ENCODE data around the gene GPD1L. TPM values are rescaled to one million over a fixed set of nuclear protein-coding genes. Genes with fewer than 3 reads are reported as not detected.
"Not testable (repeated sequence)": the region's sequence is repeated elsewhere in the genome, so short reads cannot be mapped to it uniquely, and the experiment has no call there.

The GPD1L gene
- 10 to 100 TPM; 12.2 to 14.4 TPM for total RNA-seq

- Mint-ChIP-seq H3K27ac (peak within 1 kb of the TSS; percentile 91), H3K27me3 (no peaks in the 10 kb centered on the region), H3K4me3 (peak within 1 kb of the TSS; percentile 93), H3K9me3 (peaks cover 11% of the 10 kb centered on the region), H3K36me3 (peaks cover 8% of the 10 kb centered on the region), H3K4me1 (peaks cover 32% of the 10 kb centered on the region)
- peak; percentile 98 for DNase-seq
Observed at GRCh38 chr3:32106132-32106928, at the start of gene GPD1L. Gene GPD1L, plus strand, starts transcription at chr3:32106620. Its CDS starts 92 bp downstream, at chr3:32106712.

GRCh38 chr3:32058465-32058864, 48.0 kb upstream of the GPD1L start:
- not testable (repeated sequence) for H3K27ac Mint-ChIP-seq, H3K36me3 Mint-ChIP-seq, H3K4me1 Mint-ChIP-seq

GRCh38 chr3:32062950-32063582, 43.4 kb upstream of the GPD1L start:
- Mint-ChIP-seq H3K36me3 (no peaks in the 10 kb centered on the region), H3K27ac (no peak overlapping the region), H3K27me3 (no peaks in the 10 kb centered on the region), H3K4me3 (no peak overlapping the region), H3K9me3 (no peaks in the 10 kb centered on the region), H3K4me1 (no peaks in the 10 kb centered on the region)
- DNase-seq, result no peak

More at GRCh38 chr3:32058465-32058864, 48.0 kb upstream of the GPD1L start:
- H3K4me3 Mint-ChIP-seq, DNase-seq, H3K9me3 Mint-ChIP-seq, H3K27me3 Mint-ChIP-seq: not testable (repeated sequence)

GRCh38 chr3:32066686-32067085, 39.7 kb upstream of the GPD1L start:
- Mint-ChIP-seq H3K9me3 (no peaks in the 10 kb centered on the region), H3K36me3 (no peaks in the 10 kb centered on the region), H3K4me1 (no peaks in the 10 kb centered on the region), H3K27ac (no peak overlapping the region), H3K4me3 (no peak overlapping the region), H3K27me3 (no peaks in the 10 kb centered on the region)
- no peak for DNase-seq

GRCh38 chr3:32074194-32074593, 32.2 kb upstream of the GPD1L start:
- H3K9me3 Mint-ChIP-seq, H3K4me1 Mint-ChIP-seq, H3K27me3 Mint-ChIP-seq, H3K27ac Mint-ChIP-seq, H3K4me3 Mint-ChIP-seq, DNase-seq, H3K36me3 Mint-ChIP-seq: not testable (repeated sequence)

- no peak overlapping the region for H3K27ac Mint-ChIP-seq
- H3K4me1 Mint-ChIP-seq, result no peaks in the 10 kb centered on the region
- no peaks in the 10 kb centered on the region for H3K36me3 Mint-ChIP-seq
- no peaks in the 10 kb centered on the region for H3K9me3 Mint-ChIP-seq
- no peak for DNase-seq
- no peaks in the 10 kb centered on the region for H3K27me3 Mint-ChIP-seq
- H3K4me3 Mint-ChIP-seq, result no peak overlapping the region
Observed at GRCh38 chr3:32076566-32076965, 29.9 kb upstream of the GPD1L start.

GRCh38 chr3:32077260-32078084, 28.9 kb upstream of the GPD1L start:
- Mint-ChIP-seq H3K4me1 (no peaks in the 10 kb centered on the region), H3K36me3 (no peaks in the 10 kb centered on the region), H3K9me3 (no peaks in the 10 kb centered on the region), H3K4me3 (no peak overlapping the region), H3K27me3 (no peaks in the 10 kb centered on the region), H3K27ac (no peak overlapping the region)
- DNase-seq, result no peak

- H3K4me1 Mint-ChIP-seq, result no peaks in the 10 kb centered on the region
- H3K4me3 Mint-ChIP-seq, result no peak overlapping the region
- no peak overlapping the region for H3K27ac Mint-ChIP-seq
- peaks cover 3% of the 10 kb centered on the region for H3K27me3 Mint-ChIP-seq
- H3K36me3 Mint-ChIP-seq, result no peaks in the 10 kb centered on the region
- DNase-seq, result no peak
- no peaks in the 10 kb centered on the region for H3K9me3 Mint-ChIP-seq
Observed at GRCh38 chr3:32078085-32078634, 28.3 kb upstream of the GPD1L start.

- H3K27me3 Mint-ChIP-seq, result peaks cover 3% of the 10 kb centered on the region
- no peaks in the 10 kb centered on the region for H3K4me1 Mint-ChIP-seq
- peaks cover under 1% of the 10 kb centered on the region for H3K9me3 Mint-ChIP-seq
- no peak overlapping the region for H3K4me3 Mint-ChIP-seq
- no peaks in the 10 kb centered on the region for H3K36me3 Mint-ChIP-seq
- no peak overlapping the region for H3K27ac Mint-ChIP-seq
- DNase-seq, result no peak
Observed at GRCh38 chr3:32078864-32079263, 27.6 kb upstream of the GPD1L start.

- no peak overlapping the region for H3K27ac Mint-ChIP-seq
- DNase-seq, result no peak
- no peaks in the 10 kb centered on the region for H3K36me3 Mint-ChIP-seq
- peaks cover 3% of the 10 kb centered on the region for H3K27me3 Mint-ChIP-seq
- H3K4me3 Mint-ChIP-seq, result no peak overlapping the region
- H3K9me3 Mint-ChIP-seq, result peaks cover 11% of the 10 kb centered on the region
- no peaks in the 10 kb centered on the region for H3K4me1 Mint-ChIP-seq
Observed at GRCh38 chr3:32082721-32083120, 23.7 kb upstream of the GPD1L start.

GRCh38 chr3:32083702-32084270, 22.6 kb upstream of the GPD1L start:
- Mint-ChIP-seq H3K27ac (no peak overlapping the region), H3K4me3 (no peak overlapping the region), H3K9me3 (peaks cover 12% of the 10 kb centered on the region), H3K36me3 (no peaks in the 10 kb centered on the region), H3K27me3 (peaks cover 4% of the 10 kb centered on the region), H3K4me1 (no peaks in the 10 kb centered on the region)
- no peak for DNase-seq

- H3K27ac Mint-ChIP-seq, result no peak overlapping the region
- no peak for DNase-seq
- no peaks in the 10 kb centered on the region for H3K36me3 Mint-ChIP-seq
- no peak overlapping the region for H3K4me3 Mint-ChIP-seq
- peaks cover 16% of the 10 kb centered on the region for H3K9me3 Mint-ChIP-seq
- peaks cover 8% of the 10 kb centered on the region for H3K27me3 Mint-ChIP-seq
- no peaks in the 10 kb centered on the region for H3K4me1 Mint-ChIP-seq
Observed at GRCh38 chr3:32084870-32085269, 21.6 kb upstream of the GPD1L start.

GRCh38 chr3:32086464-32086863, 20.0 kb upstream of the GPD1L start:
- H3K9me3 Mint-ChIP-seq, result peaks cover 16% of the 10 kb centered on the region
- no peak for DNase-seq

GRCh38 chr3:32089476-32089875, 16.9 kb upstream of the GPD1L start:
- Mint-ChIP-seq H3K27ac (no peak overlapping the region), H3K9me3 (peaks cover 13% of the 10 kb centered on the region), H3K4me1 (peaks cover 13% of the 10 kb centered on the region), H3K36me3 (no peaks in the 10 kb centered on the region), H3K4me3 (no peak overlapping the region), H3K27me3 (peaks cover 17% of the 10 kb centered on the region)
- DNase-seq, result no peak

More at GRCh38 chr3:32086464-32086863, 20.0 kb upstream of the GPD1L start:
- H3K36me3 Mint-ChIP-seq, result no peaks in the 10 kb centered on the region
- H3K27me3 Mint-ChIP-seq, result peaks cover 11% of the 10 kb centered on the region
- H3K4me3 Mint-ChIP-seq, result no peak overlapping the region
- no peak overlapping the region for H3K27ac Mint-ChIP-seq
- peaks cover 6% of the 10 kb centered on the region for H3K4me1 Mint-ChIP-seq

- H3K27me3 Mint-ChIP-seq, result peaks cover 17% of the 10 kb centered on the region
- H3K4me1 Mint-ChIP-seq, result peaks cover 15% of the 10 kb centered on the region
- peaks cover 6% of the 10 kb centered on the region for H3K9me3 Mint-ChIP-seq
- H3K36me3 Mint-ChIP-seq, result no peaks in the 10 kb centered on the region
- no peak overlapping the region for H3K27ac Mint-ChIP-seq
- DNase-seq, result no peak
- no peak overlapping the region for H3K4me3 Mint-ChIP-seq
Observed at GRCh38 chr3:32093204-32093603, 13.2 kb upstream of the GPD1L start.
